ENCODE measurements around the gene TNF. TPM values are rescaled to one million over a fixed set of nuclear protein-coding genes. Genes with fewer than 3 reads are reported as not detected.

Gene TNF
- total RNA-seq, 1 experiment from 2014 or later, result 0.64 TPM

- intact Hi-C loops (cut with micrococcal nuclease; ENCODE audit: unreplicated experiment), result no loop called here
- ChIA-PET CTCF (no interaction called here), POLR2A (interaction anchor here (0.8 to 0.9 kb wide), 2 partner anchors 30 to 59 kb away, joined by 4 to 6 read pairs; no protein-coding TSS in a partner anchor)
- in situ Hi-C loops (cut with HindIII; ENCODE audit: low pct_unique_long_range_greater_than_20kb, low sequenced_read_pairs), result no loop called here
- no peaks in the 10 kb centered on the region for H3K9me3 ChIP-seq (ENCODE audit: control insufficient read depth, insufficient read depth, low read depth, low read length)
- peaks cover 13% of the 10 kb centered on the region for H3K4me1 ChIP-seq (ENCODE audit: control insufficient read depth, insufficient read depth, low read length)
- H3K4me3 ChIP-seq (ENCODE audit: low read depth in 2 of 2, low read length in 2 of 2), result no peak overlapping the region
- peaks cover 10% of the 10 kb centered on the region for H3K36me3 ChIP-seq (ENCODE audit: control insufficient read depth, insufficient read depth, low read length)
- TF ChIP-seq TCF7L2 (IDR thresholded peaks at IDR 0.05; ENCODE audit: low read depth, low read length) (no peak), SIN3A (IDR thresholded peaks at IDR 0.05; ENCODE audit: borderline replicate concordance, insufficient read depth, low read depth, low read length) (no peak), POLR2AphosphoS5 (IDR thresholded peaks at IDR 0.05; ENCODE audit: low read depth, low read length) (no peak)
- no peaks in the 10 kb centered on the region for H3K27me3 ChIP-seq (ENCODE audit: control insufficient read depth, insufficient read depth, low read length)
- no peak for ATAC-seq
- DNase-seq (ENCODE audit: low read depth, low spot score), result no peak
- no peak overlapping the region for H3K27ac ChIP-seq (ENCODE audit: low read length)
- BruUV-seq (replicated peaks), result no TSS peak
Observed at GRCh38 chr6:31557443-31558317, 17.7 kb upstream of the TNF start.

DNA sequence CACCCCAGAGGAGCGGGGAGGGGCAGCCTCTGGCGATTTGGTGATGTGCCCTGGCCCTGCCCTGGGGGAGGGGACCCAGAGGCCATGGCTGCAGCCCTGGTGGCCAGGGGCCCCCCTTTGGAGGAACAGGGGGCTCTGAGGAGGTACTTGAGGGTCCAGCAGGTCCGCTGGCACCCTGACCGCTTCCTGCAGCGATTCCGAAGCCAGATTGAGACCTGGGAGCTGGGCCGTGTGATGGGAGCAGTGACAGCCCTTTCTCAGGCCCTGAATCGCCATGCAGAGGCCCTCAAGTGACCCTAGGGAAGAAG lies 17.1 kb upstream of the TNF start:
- in situ Hi-C loops (cut with HindIII; ENCODE audit: low pct_unique_long_range_greater_than_20kb, low sequenced_read_pairs), result no loop called here
- DNase-seq (ENCODE audit: low read depth, low spot score), result no peak
- Histone ChIP-seq H3K36me3 (ENCODE audit: control insufficient read depth, insufficient read depth, low read length) (peaks cover 10% of the 10 kb centered on the region), H3K27me3 (ENCODE audit: control insufficient read depth, insufficient read depth, low read length) (no peaks in the 10 kb centered on the region), H3K4me1 (ENCODE audit: control insufficient read depth, insufficient read depth, low read length) (peaks cover 13% of the 10 kb centered on the region), H3K4me3 (ENCODE audit: low read depth in 2 of 2, low read length in 2 of 2) (no peak overlapping the region), H3K9me3 (ENCODE audit: control insufficient read depth, insufficient read depth, low read depth, low read length) (no peaks in the 10 kb centered on the region), H3K27ac (ENCODE audit: low read length) (no peak overlapping the region)
- no peak for ATAC-seq
- ChIA-PET CTCF (no interaction called here), POLR2A (interaction anchor here (0.8 kb wide), 1 partner anchor 59 kb away, joined by 6 read pairs; no protein-coding TSS in a partner anchor)
- intact Hi-C loops (cut with micrococcal nuclease; ENCODE audit: unreplicated experiment), result no loop called here
- no TSS peak for BruUV-seq (replicated peaks)
- TF ChIP-seq, protein P1, sequence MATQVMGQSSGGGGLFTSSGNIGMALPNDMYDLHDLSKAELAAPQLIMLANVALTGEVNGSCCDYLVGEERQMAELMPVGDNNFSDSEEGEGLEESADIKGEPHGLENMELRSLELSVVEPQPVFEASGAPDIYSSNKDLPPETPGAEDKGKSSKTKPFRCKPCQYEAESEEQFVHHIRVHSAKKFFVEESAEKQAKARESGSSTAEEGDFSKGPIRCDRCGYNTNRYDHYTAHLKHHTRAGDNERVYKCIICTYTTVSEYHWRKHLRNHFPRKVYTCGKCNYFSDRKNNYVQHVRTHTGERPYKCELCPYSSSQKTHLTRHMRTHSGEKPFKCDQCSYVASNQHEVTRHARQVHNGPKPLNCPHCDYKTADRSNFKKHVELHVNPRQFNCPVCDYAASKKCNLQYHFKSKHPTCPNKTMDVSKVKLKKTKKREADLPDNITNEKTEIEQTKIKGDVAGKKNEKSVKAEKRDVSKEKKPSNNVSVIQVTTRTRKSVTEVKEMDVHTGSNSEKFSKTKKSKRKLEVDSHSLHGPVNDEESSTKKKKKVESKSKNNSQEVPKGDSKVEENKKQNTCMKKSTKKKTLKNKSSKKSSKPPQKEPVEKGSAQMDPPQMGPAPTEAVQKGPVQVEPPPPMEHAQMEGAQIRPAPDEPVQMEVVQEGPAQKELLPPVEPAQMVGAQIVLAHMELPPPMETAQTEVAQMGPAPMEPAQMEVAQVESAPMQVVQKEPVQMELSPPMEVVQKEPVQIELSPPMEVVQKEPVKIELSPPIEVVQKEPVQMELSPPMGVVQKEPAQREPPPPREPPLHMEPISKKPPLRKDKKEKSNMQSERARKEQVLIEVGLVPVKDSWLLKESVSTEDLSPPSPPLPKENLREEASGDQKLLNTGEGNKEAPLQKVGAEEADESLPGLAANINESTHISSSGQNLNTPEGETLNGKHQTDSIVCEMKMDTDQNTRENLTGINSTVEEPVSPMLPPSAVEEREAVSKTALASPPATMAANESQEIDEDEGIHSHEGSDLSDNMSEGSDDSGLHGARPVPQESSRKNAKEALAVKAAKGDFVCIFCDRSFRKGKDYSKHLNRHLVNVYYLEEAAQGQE (IDR thresholded peaks at IDR 0.05; ENCODE audit: insufficient read depth in 1 of 2, low read depth in 2 of 2, low read length in 1 of 2), result no peak
- TF ChIP-seq SIN3A (IDR thresholded peaks at IDR 0.05; ENCODE audit: borderline replicate concordance, insufficient read depth, low read depth, low read length), result no peak
- TF ChIP-seq TCF7L2 (IDR thresholded peaks at IDR 0.05; ENCODE audit: low read depth, low read length), result no peak
- TF ChIP-seq CTCF (IDR thresholded peaks at IDR 0.05), result no peak
- TF ChIP-seq POLR2AphosphoS5 (IDR thresholded peaks at IDR 0.05; ENCODE audit: low read depth, low read length), result no peak

All from Panc1 (cell line).